ENCODE measurements around the gene FURIN.

- TF ChIP-seq CTCF (IDR thresholded peaks at IDR 0.05) = no peak
- TF ChIP-seq POLR2A (IDR thresholded peaks at IDR 0.05) = no peak
These were observed 44.9 kb upstream of the FURIN start for GRCh38 chr15:90823455-90823974.

Measured in tibial nerve (tissue), 3 donors.